OCI-LY7 (cell line): ENCODE measurements around the gene CDK6. TPM values are rescaled to one million over a fixed set of nuclear protein-coding genes. Genes with fewer than 3 reads are reported as not detected.

Experiments
- BruUV-seq: library from RNA; stranded (reverse); fragments of 400-500 nt; replicated peaks from 2 replicates; lab custom pipeline; 2021; lab: Mats Ljungman, UMichigan
- CTCF ChIA-PET: fragments of 300-600 bp; sonication (Branson Sonifier 250); formaldehyde crosslinking; loops from one replicate; lab custom pipeline; 2022; ENCODE audit warnings: antibody characterized with exemption; ENCODE audit not compliant: unreplicated experiment; lab: Charles Lee
- POLR2A ChIA-PET: fragments of 300-600 bp; sonication (Branson Sonifier 250); formaldehyde crosslinking; loops from one replicate; lab custom pipeline; 2022; ENCODE audit warnings: antibody characterized with exemption; lab: Charles Lee
- DNase-seq: peaks from one replicate; pipeline ENCODE4 v3.0.0-alpha.2; 2015; ENCODE audit warnings: low spot score
- H2AFZ ChIP-seq: fragments of 200-600 bp; sonication (generic), shearing (Covaris generic); 2 replicates; pipeline ENCODE4 v1.6.1; 2014; ENCODE audit warnings: mild to moderate bottlenecking, antibody characterized with exemption, low read length, moderate library complexity
- H3K27ac ChIP-seq: fragments of 200-600 bp; sonication (generic); 2 replicates; pipeline ENCODE4 v1.5.1; 2014; ENCODE audit warnings: mixed run types, low read depth, mild to moderate bottlenecking, moderate library complexity, low read length, inconsistent platforms; ENCODE audit not compliant: poor library complexity, severe bottlenecking
- H3K36me3 ChIP-seq: fragments of 200-600 bp; sonication (generic); 2 replicates; pipeline ENCODE4 v1.6.1; 2014; ENCODE audit warnings: mild to moderate bottlenecking, antibody characterized with exemption, low read length, moderate library complexity, mixed read lengths; ENCODE audit not compliant: insufficient read depth
- H3K4me1 ChIP-seq: fragments of 200-600 bp; sonication (generic); 2 replicates; pipeline ENCODE4 v1.5.1; 2014; ENCODE audit warnings: mild to moderate bottlenecking, low read length; ENCODE audit not compliant: insufficient read depth, poor library complexity, severe bottlenecking
- H3K4me2 ChIP-seq: fragments of 200-600 bp; sonication (generic); 2 replicates; pipeline ENCODE4 v1.6.1; 2014; ENCODE audit warnings: mild to moderate bottlenecking, low read length
- H3K4me3 ChIP-seq: fragments of 200-600 bp; sonication (generic); 2 replicates; pipeline ENCODE4 v1.5.1; 2014; ENCODE audit warnings: mild to moderate bottlenecking, low read depth, low read length; ENCODE audit not compliant: poor library complexity, severe bottlenecking
- H3K79me2 ChIP-seq: fragments of 200-600 bp; sonication (generic); 2 replicates; pipeline ENCODE4 v1.6.1; 2016; ENCODE audit warnings: low read depth, mild to moderate bottlenecking, low read length, moderate library complexity, mixed read lengths; ENCODE audit not compliant: insufficient read depth
- H3K9me2 ChIP-seq: fragments of 200-600 bp; sonication (generic); 2 replicates; pipeline ENCODE4 v1.6.1; 2016; ENCODE audit warnings: mild to moderate bottlenecking, low read length, mixed read lengths; ENCODE audit not compliant: insufficient read depth
- H3K9me3 ChIP-seq: fragments of 200-600 bp; sonication (generic); 2 replicates; pipeline ENCODE4 v1.6.1; 2014; ENCODE audit warnings: mild to moderate bottlenecking, mixed run types, low read length, mixed read lengths
- H4K20me1 ChIP-seq: fragments of 200-600 bp; sonication (generic); 2 replicates; pipeline ENCODE4 v1.6.1; 2014; ENCODE audit warnings: mild to moderate bottlenecking, antibody characterized with exemption, low read length, moderate library complexity, mixed read lengths; ENCODE audit not compliant: insufficient read depth
- EZH2phosphoT487 ChIP-seq: fragments of 200-600 bp; sonication (generic); IDR thresholded peaks from 2 replicates; pipeline ENCODE4 v1.6.1; 2018; ENCODE audit warnings: low read depth, borderline replicate concordance, mild to moderate bottlenecking, mixed run types, antibody characterized with exemption, low read length, moderate library complexity, mixed read lengths
- intact Hi-C: fragments of 100-400 bp; cut with micrococcal nuclease; formaldehyde crosslinking; loops from one replicate; pipeline ENCODE4 v1.10.0; 2022; ENCODE audit not compliant: unreplicated experiment
- total RNA-seq, 2 experiments: library from RNA; depleted of rRNA in 1 of 2; stranded (reverse); fragments of >200 nt in 1 of 2; shearing (Covaris generic) in 1 of 2; gene quantifications; 2 replicates each; pipeline ENCODE4 v1.2.3, GENCODE V29; 2014 to 2022
- TF ChIP-seq, protein P1 (sequence below): fragments of 200-600 bp; sonication (generic); conservative IDR thresholded peaks from 2 replicates; pipeline ENCODE4 v1.5.1; 2014; ENCODE audit warnings: mild to moderate bottlenecking, antibody characterized with exemption, low read length, moderate library complexity, mixed read lengths

The CDK6 gene
- total RNA-seq, 2 experiments from 2014 or later, result 35.5 to 44.1 TPM

GRCh38 chr7:92648067-92648466 is 188.3 kb downstream of the CDK6 start:
- ChIA-PET POLR2A (no interaction called here), CTCF (no interaction called here)
- intact Hi-C loops, result no loop called here
- no peak overlapping the region for H3K4me3 ChIP-seq
- no peak overlapping the region for H3K27ac ChIP-seq
- H4K20me1 ChIP-seq, result no peaks in the 10 kb centered on the region
- TF ChIP-seq EZH2phosphoT487, result no peak
- TF ChIP-seq, protein P1, sequence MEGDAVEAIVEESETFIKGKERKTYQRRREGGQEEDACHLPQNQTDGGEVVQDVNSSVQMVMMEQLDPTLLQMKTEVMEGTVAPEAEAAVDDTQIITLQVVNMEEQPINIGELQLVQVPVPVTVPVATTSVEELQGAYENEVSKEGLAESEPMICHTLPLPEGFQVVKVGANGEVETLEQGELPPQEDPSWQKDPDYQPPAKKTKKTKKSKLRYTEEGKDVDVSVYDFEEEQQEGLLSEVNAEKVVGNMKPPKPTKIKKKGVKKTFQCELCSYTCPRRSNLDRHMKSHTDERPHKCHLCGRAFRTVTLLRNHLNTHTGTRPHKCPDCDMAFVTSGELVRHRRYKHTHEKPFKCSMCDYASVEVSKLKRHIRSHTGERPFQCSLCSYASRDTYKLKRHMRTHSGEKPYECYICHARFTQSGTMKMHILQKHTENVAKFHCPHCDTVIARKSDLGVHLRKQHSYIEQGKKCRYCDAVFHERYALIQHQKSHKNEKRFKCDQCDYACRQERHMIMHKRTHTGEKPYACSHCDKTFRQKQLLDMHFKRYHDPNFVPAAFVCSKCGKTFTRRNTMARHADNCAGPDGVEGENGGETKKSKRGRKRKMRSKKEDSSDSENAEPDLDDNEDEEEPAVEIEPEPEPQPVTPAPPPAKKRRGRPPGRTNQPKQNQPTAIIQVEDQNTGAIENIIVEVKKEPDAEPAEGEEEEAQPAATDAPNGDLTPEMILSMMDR, result no peak
- H3K4me1 ChIP-seq, result peaks cover 20% of the 10 kb centered on the region
- no peaks in the 10 kb centered on the region for H3K36me3 ChIP-seq
- no TSS peak for BruUV-seq
- no peak overlapping the region for H3K4me2 ChIP-seq
- no peaks in the 10 kb centered on the region for H3K9me2 ChIP-seq
- H3K9me3 ChIP-seq, result no peaks in the 10 kb centered on the region
- no peaks in the 10 kb centered on the region for H3K79me2 ChIP-seq
- DNase-seq, result no peak
- H2AFZ ChIP-seq, result no peak overlapping the region

GRCh38 chr7:92647652-92648051 is 188.7 kb downstream of the CDK6 start:
- Histone ChIP-seq H3K4me3 (no peak overlapping the region), H3K27ac (no peak overlapping the region), H3K36me3 (no peaks in the 10 kb centered on the region), H3K79me2 (no peaks in the 10 kb centered on the region), H2AFZ (no peak overlapping the region), H4K20me1 (no peaks in the 10 kb centered on the region), H3K4me2 (no peak overlapping the region), H3K9me3 (no peaks in the 10 kb centered on the region), H3K4me1 (peaks cover 20% of the 10 kb centered on the region), H3K9me2 (no peaks in the 10 kb centered on the region)
- ChIA-PET CTCF (no interaction called here), POLR2A (no interaction called here)
- no peak for TF ChIP-seq EZH2phosphoT487
- TF ChIP-seq, protein P1, result no peak
- DNase-seq, result no peak
- no TSS peak for BruUV-seq
- intact Hi-C loops, result no loop called here

DNA sequence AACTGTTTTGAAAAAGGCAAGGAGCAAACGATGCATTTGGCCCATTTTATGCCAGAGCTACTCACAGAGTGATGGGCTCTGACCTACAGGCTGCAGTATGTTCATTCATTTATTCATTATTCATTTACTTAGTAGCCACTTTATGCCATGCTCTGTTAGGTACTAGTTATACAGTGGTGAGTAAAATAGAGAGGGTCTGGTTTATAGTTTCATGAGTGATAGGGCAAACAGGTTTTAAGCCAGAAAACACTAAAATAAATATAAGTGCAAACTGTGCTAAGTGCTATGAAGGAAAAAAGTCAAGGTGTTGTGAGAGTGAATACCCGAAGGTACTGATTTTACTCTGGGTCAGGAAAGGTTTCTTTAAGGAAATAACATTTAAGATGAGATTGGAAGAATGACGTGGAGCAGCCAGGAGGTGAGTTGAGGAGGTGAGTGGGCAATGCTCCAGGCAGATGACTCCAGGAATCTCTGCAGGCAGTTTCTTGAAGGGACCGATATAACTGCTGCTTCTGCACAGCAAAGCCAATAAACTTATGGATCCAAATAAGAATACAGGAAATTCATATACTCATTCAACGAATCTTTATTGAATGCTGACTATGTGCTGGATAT is 189.3 kb downstream of the CDK6 start:
- no peaks in the 10 kb centered on the region for H3K9me2 ChIP-seq
- DNase-seq, result no peak
- intact Hi-C loops, result no loop called here
- H3K9me3 ChIP-seq, result no peaks in the 10 kb centered on the region
- no peak overlapping the region for H3K27ac ChIP-seq
- H3K79me2 ChIP-seq, result no peaks in the 10 kb centered on the region
- no TSS peak for BruUV-seq
- H2AFZ ChIP-seq, result no peak overlapping the region
- ChIA-PET CTCF (no interaction called here), POLR2A (no interaction called here)
- H3K4me1 ChIP-seq, result peaks cover 20% of the 10 kb centered on the region
- H3K36me3 ChIP-seq, result no peaks in the 10 kb centered on the region
- TF ChIP-seq, protein P1, result no peak
- TF ChIP-seq EZH2phosphoT487, result no peak
- H3K4me2 ChIP-seq, result no peak overlapping the region
- no peaks in the 10 kb centered on the region for H4K20me1 ChIP-seq
- no peak overlapping the region for H3K4me3 ChIP-seq
